ENCODE data around the gene FGF12. TPM values are rescaled to one million over a fixed set of nuclear protein-coding genes. Genes with fewer than 3 reads are reported as not detected.
"Not testable (repeated sequence)": the region's sequence is repeated elsewhere in the genome, so short reads cannot be mapped to it uniquely, and the experiment has no call there.

The FGF12 gene
- total RNA-seq, 1 donor from 2014 or later = not detected

GRCh38 chr3:192597506-192597905 is 129.8 kb downstream of the FGF12 start:
- intact Hi-C loops (cut with micrococcal nuclease) = no loop called here

DNA sequence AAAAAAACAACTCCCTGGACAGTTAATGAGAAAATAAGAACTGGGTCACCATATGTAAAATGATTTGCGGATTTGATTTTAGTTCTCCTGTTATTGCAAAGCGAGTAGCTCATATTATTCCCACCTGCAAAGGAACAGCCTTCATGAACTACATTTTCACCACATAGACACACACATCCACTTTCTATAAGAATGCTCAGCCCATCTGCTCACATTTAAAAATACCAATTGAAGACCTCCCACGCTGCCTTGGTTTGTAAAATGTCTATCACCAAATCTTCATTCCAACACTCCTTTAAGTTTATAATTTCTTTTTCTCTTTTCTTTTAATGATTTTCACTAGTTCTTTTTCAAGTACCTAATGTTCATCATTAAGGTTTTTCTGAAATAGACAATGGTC is 148.6 kb downstream of the FGF12 start:
- intact Hi-C loops (cut with micrococcal nuclease) = no loop called here

DNA sequence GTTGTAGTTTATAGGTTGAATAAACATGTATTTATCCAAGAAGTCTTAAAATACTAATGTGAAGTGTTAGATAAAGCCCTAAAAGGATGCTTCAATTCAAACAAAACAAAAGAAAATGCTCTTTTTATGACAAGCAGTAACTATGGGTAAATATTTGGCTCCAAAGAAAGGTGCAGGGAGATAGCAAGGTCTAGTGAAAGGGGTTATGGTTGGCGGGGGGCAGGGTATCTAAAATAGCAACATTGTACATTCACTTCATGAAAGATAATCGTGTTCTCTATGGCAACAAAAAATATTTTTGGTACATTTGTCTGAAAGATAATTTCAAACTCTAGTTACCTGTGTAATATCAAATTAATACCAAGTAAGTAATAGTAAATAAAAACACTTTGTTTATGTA is 149.5 kb downstream of the FGF12 start:
- intact Hi-C loops (cut with micrococcal nuclease) = no loop called here

DNA sequence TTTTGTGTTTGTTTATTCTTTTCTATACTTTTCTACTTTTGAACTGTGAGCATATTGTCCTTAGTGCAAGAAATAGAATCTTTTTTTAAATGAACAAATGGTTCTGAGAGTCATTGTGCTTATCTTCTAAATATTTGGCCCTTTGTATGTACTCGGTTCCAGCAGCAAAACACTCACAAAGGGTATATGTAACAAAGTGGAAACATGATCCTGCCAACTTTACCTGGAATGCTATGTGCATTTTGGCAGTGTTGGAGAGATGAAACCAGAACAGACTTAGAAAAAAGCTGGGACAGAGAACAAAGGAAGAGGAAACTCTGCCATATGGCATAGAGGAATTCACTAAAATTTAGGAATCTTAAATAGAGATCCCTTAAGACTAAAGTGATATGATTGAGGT is 150.1 kb downstream of the FGF12 start:
- intact Hi-C loops (cut with micrococcal nuclease) = no loop called here

GRCh38 chr3:192576704-192577103 is 150.6 kb downstream of the FGF12 start:
- intact Hi-C loops (cut with micrococcal nuclease) = not testable (repeated sequence)

GRCh38 chr3:192575879-192576506 is 151.3 kb downstream of the FGF12 start:
- intact Hi-C loops (cut with micrococcal nuclease) = no loop called here

DNA sequence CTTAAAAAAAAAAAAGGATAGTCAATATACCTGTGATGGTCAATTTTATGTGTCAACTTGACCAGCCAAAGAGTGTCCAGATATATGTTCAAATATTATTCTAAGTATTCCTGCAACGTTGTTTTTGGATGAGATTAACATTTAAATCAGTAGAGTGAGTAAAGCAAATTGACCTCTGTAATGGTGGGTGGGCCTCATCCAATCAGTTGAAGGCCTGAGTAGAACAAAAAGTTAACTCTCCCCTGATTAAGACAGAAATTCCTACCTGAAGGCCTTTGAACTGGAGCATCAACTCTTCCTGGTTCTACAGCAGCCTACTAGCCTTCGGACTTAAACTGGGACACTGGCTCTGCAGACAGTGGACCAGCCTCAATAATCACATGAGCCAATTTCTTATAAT is 154.1 kb downstream of the FGF12 start:
- intact Hi-C loops (cut with micrococcal nuclease) = no loop called here

DNA sequence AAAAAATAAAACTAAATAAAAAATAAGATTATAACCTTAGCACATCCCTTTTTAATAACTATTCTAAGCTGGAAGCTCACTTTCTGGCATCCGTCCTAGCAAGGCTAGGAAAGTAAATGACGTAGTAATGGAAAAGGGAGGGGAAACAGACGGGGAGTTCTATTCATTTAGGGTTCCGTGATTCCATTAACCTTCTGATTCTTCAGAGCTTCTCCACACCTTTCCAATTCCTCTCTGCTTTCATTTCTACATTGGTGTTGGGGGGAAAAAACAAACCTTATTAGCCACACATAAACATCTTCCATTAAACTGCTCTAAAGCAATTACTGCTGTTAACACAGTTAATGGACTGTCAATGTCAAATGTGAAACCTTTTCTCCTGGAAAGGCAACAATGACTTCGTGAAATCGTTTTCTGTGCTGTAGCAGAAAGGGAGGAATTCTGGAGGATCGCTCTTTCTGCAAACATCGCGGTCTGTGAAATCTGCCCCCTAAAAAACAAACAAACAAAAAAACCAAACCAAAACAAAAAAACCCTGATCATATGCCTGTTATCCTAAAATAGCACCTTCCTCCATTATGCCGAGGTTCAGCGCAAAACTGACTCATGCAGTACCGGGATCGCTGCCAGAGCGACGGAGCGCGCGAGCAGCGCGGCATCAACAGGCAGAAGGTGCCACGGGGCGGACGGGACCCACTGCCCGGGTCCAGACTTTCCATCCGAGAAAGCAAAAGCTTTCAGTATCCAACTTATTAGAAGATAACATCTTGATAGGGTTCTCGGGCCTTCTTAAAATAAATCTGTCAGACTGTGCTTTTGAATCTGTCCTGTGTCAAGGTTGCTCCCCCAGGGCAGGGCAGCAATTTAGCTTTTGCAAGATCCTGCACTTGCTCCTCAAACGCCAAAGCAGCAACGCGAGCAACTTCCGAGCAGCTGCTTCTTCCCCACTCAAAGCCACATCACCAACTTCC is 156.2 kb downstream of the FGF12 start:
- intact Hi-C loops (cut with micrococcal nuclease) = no loop called here

GRCh38 chr3:192570315-192570714 is 157.0 kb downstream of the FGF12 start:
- intact Hi-C loops (cut with micrococcal nuclease) = no loop called here

DNA sequence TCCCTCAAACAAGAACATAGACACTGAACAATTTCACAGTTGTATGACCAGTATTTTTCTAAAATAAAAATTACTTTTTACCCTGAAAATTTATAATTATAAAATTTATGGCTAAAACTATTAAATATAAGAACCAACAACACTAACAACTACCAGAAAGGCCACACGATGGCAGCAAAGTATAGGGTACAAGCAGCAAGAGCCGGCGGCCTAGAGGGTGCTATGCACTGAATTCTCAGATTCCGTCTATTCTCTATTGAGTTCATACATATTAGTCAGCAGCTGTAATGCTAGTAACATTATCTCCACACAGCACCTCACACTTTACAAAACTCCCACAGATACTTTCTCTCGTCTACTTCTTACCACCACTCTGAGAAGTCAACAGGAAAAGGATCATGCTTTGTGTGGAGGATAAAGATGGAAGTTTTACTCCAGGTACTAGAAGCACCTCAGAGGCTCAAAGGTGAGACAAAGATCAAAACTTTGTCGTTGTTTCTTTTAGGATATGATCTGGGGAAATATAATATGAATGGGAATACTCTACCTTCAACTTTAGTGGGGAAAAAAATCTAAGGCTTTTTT is 160.5 kb downstream of the FGF12 start:
- intact Hi-C loops (cut with micrococcal nuclease) = loop anchor here (1.0 to 2.0 kb wide), 3 partner anchors 237 to 1006 kb away; no protein-coding TSS in a partner anchor

- intact Hi-C loops (cut with micrococcal nuclease) = no loop called here
These were observed 162.7 kb downstream of the FGF12 start for GRCh38 chr3:192564611-192565010.

DNA sequence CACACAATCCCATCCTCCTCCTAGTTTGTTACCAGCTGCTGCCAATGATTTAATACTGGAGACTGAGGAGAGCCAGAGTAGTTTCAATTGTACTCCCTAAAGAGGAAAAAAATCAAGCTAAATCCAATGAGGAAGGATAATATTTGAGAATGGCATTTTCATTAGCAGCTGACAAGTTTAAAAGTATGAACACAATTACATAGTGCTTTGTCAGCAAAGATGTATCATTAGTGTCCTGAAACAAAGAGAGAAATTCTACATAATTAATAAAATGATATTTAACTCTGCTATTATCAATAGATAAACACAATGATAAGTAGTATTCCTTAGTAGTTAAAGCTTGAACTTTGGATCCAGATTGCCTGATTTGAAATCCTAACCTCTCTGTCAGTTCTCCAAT is 163.9 kb downstream of the FGF12 start:
- intact Hi-C loops (cut with micrococcal nuclease) = no loop called here

- intact Hi-C loops (cut with micrococcal nuclease) = no loop called here
These were observed 173.6 kb downstream of the FGF12 start for GRCh38 chr3:192553707-192554106.

DNA sequence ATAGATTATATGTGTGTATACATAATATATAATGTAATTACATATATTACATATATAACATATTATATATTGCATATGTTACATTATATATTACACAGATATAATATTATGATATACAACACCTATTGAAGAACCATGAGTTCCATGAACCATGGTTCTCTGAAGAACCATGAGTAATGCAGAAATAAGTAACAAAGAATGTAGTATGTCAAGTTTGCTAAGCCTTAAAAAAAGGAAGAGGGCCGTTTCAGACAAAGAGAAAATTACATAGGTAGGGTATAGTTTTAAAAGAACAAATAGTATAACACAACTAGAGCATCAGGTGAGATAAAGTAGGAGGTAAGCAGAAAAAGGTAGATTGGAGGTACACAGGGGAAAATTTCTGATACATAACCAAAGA is 177.0 kb downstream of the FGF12 start:
- intact Hi-C loops (cut with micrococcal nuclease) = no loop called here

- intact Hi-C loops (cut with micrococcal nuclease) = no loop called here
These were observed 182.0 kb downstream of the FGF12 start for GRCh38 chr3:192545333-192545732.

GRCh38 chr3:192543163-192543562 is 184.2 kb downstream of the FGF12 start:
- intact Hi-C loops (cut with micrococcal nuclease) = no loop called here

- intact Hi-C loops (cut with micrococcal nuclease) = no loop called here
These were observed 210.5 kb downstream of the FGF12 start for GRCh38 chr3:192516820-192517219.

DNA sequence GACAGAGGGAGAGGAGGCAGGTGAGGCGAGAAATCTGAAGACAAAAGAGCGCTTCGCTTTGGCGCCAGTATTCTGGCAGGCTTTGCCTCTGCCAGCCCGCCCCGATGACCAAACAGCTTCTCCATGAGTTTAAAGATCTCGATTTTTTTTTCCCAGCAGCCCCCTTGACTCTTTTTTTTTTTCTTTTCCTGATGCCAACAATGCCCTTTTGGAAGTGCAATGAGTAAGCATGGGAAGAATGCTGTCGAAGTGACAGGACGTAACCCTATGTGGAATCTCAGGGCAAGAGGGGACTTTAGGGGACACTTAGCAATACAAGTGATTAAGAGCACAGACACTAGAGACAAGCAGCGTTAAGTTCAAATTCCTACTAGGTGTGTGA is 211.7 kb downstream of the FGF12 start:
- intact Hi-C loops (cut with micrococcal nuclease) = no loop called here

- intact Hi-C loops (cut with micrococcal nuclease) = no loop called here
These were observed 212.3 kb downstream of the FGF12 start for GRCh38 chr3:192514754-192515663.

GRCh38 chr3:192514081-192514753 is 213.1 kb downstream of the FGF12 start:
- intact Hi-C loops (cut with micrococcal nuclease) = no loop called here

DNA sequence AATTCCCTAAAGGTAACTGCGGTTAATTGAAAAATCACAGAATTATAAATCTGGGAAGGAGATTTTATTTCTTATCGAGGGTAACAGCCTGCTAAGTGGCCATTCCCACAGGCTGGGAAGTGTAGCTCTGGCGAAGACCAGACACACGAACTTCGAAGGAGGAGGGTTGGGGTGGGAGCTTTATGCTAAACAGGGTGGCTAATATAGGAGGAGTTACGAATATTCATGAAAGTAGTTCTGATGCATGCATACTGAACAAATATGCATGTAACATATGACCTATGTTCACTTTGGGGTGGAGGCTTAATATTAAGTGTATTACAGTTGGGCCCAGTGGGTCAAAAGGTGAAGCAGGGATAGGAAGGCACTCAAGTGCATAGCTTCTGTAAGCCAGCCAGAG is 221.6 kb downstream of the FGF12 start:
- intact Hi-C loops (cut with micrococcal nuclease) = no loop called here
